CD4-positive, alpha-beta T cell treated with Interleukin-6 at 100 ng/mL for 8 hours (primary cell): ENCODE data around the gene HOXC10.

Experiments
- DNase-seq: peaks from one replicate; pipeline ENCODE4 v3.0.0-alpha.2; 2020; ENCODE audit warnings: mixed read lengths, low spot score

HOXC10 gene

GRCh38 chr12:54030442-54030801, 45.5 kb downstream of the HOXC10 start:
- DNase-seq, result no peak

DNA sequence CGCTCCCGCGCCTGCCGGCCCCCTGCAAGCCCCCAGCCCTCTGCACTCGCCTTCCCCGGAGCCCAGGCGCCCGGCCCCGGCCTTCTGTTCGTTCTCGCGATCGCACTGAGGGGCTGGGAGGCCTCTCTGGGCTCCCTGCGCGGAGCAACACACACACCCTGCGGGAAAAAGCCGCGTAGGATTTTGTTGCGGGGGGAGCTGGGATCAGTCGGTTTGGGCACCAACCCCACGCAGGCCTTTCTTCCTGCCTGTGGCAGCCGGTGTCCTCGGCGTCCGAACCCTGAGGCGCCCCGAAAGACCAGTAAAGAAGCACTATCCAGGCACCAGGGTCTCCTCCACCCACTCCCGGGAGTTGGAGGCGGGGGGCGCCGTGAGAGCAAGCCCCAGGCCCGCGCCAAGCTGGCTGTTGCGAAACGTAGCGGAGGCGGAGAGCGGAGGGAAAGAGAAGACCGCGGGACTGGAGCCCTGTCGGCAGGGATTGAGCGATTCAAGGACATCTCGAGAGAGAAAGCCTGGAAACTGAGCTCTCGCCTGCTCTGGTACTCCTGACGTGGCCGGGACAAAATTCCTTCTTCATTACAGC, 46.0 kb downstream of the HOXC10 start:
- DNase-seq, result no peak

- DNase-seq, result no peak
Measured at GRCh38 chr12:54031480-54031879, 46.5 kb downstream of the HOXC10 start.

GRCh38 chr12:54032086-54032619, 47.2 kb downstream of the HOXC10 start:
- DNase-seq, result no peak

DNA sequence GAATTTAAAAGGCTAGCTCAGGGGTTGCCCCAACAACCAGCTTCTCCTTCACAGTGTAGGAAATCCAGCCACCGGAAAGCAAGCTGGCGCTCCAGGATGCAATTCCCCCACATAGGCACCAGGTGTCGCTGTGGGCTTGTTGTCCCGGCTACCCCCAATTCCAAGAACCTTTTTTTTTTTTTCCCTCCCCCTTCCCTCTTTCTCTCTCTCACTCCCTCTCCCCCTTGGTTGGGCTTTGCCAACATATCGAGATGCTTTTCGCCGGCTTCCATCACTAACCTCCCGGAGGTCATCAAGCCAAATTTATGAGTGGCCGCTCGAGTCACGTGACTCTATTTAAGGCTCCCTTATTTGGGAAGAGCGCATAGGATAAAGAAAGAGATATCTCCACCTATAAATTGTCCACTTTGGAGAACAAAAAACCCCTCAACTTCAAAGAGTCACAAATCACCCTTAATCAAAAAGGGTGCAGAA, 47.7 kb downstream of the HOXC10 start, which contains the start of gene HOXC5:
Gene HOXC5, plus strand, starts transcription at position 424 of the 474 bp plus-strand sequence. CDS start 73 bp downstream, outside the sequence.
- peak; percentile 48 for DNase-seq

DNA sequence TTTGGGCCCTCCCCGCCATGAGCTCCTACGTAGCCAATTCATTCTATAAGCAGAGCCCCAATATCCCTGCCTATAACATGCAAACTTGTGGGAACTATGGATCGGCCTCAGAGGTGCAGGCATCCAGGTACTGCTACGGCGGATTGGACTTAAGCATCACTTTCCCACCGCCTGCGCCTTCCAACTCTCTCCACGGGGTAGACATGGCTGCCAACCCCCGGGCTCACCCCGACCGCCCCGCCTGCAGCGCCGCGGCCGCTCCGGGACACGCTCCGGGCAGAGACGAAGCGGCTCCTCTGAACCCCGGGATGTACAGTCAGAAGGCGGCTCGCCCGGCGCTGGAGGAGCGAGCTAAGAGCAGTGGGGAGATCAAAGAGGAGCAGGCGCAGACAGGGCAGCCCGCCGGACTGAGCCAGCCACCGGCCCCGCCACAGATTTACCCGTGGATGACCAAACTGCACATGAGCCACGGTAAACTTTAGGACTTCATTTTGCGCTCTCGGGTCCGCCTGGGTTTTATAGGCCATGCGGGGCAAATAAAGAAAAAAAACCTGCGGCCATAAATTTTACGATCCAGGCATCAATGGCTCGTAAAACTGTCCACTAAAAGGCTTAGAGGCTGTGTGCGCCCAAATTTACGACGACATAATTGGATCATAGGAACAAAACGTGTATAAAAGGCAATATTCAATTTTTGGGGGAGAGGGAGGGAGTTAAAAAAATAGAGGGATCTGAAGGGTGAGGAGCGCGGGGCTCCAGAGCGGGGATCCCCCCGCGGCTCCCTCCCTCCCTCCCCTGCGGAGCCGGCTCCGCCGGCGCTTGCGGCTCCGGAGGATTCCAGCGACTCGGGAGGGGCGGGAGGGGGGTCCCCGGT, 48.4 kb downstream of the HOXC10 start:
- DNase-seq, result no peak

DNA sequence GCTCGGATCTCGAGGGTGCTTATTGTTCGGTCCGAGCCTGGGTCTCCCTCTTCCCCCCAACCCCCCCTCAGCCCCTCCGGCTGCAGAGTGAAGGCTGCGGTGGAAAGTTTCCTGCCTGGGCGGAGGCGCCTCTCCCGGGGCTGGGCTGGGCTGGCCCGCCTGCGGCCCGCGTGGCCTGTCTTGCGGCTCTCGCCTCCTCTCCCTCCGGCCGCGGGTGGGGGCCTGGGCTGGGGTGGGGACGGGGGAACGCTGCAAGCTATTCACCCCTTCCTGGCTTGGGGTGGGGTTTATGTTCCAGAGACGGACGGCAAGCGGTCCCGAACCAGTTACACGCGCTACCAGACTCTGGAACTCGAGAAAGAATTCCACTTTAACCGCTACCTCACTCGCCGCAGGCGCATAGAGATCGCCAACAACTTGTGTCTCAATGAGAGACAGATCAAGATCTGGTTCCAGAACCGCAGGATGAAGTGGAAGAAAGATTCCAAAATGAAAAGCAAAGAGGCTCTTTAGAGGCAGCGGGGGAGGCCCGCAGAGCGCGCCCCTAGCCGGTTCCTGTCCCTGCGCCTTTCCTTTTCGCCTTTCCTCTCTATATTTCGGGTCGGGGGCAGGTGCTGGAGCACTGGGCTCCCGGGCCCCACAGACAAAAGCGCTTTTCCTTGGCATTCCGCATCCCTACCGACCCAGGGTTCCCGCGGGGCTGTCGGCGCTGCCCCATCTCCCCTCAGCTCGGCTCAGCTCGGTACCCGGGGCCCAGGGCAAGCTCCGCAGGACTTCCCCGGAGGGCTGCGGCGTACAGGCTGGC, 49.2 kb downstream of the HOXC10 start:
- no peak for DNase-seq

DNA sequence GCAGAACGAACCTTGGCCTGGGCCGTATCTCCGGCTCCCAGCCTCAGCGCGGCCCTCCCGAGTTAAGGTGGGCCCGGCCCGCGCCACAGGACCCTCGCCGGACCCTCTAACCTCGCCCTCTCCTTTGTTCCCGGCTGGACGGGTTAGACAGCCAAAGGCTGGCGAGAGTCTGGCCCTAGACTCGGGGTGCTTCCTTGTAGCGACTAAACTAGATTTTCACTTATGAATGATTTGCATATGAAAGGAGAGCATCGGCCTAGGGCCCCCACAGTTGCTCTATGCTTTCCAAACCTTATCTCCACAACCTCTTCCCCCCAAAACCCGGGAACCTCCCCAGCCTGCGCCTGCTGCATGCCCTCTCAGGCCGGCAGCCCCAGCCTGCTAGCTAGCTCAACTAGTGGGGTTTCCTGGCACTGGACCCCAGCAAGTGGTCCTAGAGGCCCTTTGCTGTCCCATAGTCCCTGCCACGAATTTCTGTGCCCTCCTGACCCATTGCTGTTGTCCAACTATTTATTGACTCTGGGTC, 49.9 kb downstream of the HOXC10 start:
- DNase-seq, result no peak

DNA sequence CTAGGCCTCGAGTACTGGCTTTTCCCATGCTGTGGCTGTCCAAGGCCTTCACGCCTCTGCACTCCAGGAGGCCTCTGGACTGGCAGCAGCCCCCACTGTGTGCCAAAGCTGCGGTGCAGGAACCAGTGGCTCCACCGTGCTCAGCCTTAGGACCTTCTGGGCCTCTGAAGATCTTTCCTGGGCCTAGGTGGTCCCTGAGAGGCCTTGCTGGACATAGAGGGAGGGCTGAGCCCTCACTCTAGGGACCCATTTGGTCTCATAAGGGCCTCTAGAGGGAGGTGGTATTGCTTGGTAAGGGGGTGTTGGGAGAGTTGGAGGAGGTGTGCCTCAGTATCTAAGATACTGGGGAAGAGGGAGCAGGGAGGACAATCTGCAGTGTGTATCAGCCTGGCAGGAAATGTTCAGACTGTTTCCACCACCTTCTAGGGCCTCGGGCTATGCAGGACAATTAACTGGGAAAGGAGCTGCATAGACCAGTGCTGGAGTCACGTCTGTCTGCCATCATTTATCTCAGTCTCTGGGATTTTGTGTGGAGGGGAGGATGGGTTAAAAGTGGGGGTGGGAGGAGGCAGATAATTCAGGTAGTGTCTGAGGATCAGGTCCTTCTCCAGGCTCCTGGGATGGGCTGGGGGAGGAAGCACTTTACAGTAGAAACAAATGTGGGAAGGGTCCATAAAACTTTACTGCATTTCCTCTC, 50.8 kb downstream of the HOXC10 start:
- no peak for DNase-seq

- DNase-seq, result no peak
Measured at GRCh38 chr12:54036620-54037359, 51.8 kb downstream of the HOXC10 start.

GRCh38 chr12:54037360-54038283, 52.7 kb downstream of the HOXC10 start:
- no peak for DNase-seq

DNA sequence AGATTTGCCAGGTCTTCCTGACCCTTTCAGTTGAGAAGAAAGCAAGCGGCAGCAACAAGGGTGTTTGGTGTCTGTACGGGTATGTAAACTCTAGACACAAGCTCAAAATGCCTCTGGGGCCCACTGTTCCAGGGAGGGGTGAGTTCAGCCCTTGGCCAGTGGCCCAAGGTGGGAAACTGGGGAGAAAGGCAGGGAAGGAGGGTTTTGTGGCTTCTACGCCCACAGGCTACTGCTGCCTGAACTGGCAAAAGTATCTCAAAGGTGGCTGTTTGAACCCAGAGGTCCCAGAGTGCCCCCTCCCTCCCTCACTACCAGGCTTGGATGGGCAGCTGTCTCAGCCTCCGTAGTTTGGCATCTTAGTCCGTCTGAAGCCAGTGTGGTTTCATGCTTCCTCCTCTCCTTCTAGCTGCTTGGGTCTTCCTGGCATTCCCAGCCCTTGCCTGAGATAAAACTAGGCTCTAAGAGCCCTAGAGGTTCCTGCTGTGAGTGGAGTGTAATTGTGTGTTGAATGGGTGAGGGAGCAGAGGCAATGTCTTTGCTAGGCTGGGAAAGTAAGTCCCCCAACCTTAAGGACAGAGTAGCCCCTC, 53.4 kb downstream of the HOXC10 start:
- no peak for DNase-seq

DNA sequence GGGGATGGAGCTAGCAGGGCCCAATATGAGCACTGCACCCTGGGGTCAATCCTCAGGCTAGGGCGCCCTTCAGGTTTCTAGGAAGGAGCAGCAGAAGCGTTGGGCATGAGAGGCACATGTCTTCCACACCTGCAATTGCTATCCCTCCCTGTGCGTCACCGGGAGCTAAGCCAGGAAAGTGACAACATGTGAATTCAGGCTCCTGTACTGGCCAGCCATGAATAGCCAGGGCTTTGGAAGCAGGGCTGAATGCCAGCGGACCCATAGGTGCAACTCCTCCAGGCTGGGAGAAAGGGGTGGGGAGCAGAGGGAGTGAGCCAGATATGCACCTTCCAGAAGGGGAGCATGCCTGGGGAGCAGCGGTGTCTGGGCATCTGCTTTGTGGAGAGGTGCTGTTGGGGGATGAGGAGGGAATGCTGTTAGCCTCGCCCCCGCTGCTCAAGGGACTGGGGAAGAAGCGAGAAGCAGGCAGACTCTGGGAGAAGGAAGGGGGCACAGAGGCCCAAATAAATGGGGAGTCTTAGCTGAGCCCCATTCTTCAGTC, 54.0 kb downstream of the HOXC10 start:
- DNase-seq, result no peak

DNA sequence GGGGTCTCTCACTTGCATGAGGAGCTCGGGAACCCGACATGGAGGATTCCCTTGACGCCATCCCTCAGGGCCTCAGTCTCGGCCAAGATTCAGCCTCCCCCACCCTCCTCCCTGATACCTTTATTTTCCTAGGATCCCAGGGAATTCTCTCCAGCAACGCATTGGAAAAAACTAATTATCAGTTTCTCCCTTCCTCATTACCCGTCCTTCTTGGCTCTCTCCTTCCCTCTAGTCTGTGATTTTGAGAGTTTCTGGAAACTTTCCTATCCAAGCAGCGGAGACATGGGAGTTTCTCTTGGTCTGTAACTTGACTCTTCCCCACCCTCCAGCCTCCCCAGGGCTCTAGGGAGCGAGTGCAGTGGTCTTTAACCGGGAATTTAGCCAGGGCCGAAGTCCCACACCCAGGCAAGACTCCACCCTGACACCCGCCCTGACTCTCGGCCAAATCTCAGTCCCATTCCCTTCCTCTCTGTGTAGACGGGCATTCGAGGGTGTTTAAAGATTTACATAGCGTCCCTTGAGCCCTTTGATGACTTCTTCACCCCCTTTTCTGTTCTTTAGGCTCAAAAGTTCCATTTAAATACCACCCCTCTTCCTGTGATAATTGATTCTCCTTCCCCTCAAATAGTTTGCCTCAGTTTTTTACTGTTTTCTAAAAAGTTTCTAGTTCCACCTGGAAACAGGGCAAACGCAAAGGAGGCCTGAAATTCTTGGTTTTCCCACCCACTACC, 54.6 kb downstream of the HOXC10 start:
- no peak for DNase-seq
